Measurements from ENCODE around the gene IGF2R. TPM values are rescaled to one million over a fixed set of nuclear protein-coding genes. Genes with fewer than 3 reads are reported as not detected.

Gene IGF2R
- total RNA-seq, 1 experiment from 2014 or later: 51.2 TPM

DNA sequence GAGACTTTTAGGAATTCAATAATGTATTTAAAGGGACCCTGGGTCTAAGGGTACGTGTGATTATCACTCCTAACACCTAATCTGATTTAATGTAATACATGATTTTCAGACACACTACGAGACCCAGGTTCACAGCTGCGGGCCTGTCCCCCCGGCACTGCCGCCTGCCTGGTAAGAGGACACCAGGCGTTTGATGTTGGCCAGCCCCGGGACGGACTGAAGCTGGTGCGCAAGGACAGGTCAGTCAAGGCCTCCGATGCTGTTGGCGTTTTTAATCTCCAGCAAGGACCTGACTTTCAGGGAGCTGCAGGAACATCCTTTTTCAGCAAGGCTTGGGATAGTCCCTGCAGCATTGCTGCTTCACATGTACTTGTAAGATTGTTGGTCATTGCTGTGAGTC is 58.2 kb downstream of the IGF2R start:
- DNase-seq (ENCODE audit: low spot score): no peak

DNA sequence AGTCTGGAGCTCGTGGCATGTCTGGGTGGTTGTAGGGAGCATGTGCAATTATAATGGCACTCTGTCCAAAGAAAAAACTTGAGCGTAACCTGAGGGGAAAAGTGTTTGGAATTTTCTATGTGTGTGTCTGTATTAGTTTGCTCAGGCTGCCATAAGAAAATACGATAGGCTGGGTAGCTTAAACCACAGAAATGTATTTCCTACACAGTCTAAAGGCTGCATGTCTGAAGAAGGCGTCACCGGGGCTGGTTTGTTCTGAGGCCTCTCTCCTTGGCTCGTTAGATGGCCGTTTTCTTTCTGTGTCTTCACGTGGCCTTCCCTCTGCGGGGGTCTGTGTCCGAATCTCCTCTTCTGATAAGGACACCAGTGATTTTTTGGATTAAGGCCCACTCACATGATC is 59.0 kb downstream of the IGF2R start:
- DNase-seq (ENCODE audit: low spot score): no peak

DNA sequence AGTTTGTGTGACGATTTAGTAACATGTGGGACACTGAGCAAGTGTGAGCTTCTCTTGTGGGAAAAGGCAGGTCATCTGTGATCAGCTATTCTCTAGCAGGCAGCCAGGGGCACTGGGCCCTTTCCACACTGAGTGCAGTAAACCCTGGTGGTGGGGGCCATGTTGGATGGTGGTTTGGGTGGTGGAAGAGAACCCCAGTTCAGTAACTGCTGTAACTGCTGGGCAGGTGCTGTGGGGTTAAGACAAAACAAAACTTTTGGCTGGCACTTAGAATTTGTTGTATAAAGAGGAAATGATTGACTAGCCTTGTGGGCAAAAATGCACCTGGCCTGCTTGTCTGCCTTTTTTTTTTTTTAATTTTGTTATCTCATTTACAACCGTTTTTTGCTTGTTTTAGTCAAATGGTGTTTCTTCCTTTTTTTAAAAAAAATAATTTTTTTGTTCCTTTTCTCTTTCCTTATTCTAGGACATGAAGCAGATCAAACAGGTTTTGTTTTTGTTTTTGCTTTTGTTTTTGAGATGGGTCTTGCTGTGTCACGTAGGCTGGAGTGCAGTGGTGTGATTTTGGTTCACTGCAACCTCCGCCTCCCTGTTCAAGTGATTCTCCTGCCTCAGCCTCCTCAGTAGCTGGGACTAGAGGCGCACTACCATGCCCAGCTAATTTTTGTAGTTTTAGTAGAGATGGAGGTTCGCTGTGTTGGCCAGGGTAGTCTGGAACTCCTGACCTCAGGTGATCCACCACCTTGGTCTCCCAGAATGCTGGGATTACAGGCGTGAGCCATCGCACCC is 59.8 kb downstream of the IGF2R start:
- DNase-seq (ENCODE audit: low spot score): no peak

DNA sequence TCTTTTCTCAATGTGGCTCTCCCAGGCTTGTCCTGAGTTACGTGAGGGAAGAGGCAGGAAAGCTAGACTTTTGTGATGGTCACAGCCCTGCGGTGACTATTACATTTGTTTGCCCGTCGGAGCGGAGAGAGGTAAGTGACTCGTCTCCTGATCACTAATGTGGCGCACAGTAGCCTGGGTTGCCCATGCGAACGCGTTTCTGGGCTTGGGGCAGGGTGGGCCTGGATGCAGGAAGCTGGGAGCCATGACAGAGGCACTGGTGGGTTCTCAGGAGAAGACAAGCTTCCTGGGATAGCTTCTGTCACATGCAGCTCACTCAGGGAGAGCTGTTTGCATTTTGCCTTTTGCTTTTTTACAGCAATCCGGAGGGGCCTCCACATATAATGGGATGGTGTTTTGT is 60.6 kb downstream of the IGF2R start:
- DNase-seq (ENCODE audit: low spot score): no peak

DNA sequence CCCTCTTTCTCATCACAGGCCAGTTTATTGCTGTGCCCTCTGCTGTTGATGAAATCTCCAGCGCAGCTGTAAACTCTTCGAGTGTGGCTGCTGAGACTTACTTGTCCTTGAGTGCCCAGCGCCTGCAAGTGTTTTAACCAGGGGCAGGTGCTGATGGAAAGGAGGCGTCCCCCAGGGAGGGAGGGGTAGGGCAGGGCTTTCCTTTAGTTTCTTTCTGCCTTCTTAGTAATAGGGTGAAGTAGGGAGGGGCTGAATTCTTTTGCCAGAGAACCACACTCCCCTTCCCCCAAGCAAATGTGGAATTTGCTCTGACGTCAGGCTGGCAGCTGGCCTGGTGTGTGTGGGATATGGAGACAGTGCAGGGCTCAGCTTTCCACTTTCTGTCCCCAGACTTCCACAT is 61.2 kb downstream of the IGF2R start:
- peak; percentile 27 for DNase-seq (ENCODE audit: low spot score)

DNA sequence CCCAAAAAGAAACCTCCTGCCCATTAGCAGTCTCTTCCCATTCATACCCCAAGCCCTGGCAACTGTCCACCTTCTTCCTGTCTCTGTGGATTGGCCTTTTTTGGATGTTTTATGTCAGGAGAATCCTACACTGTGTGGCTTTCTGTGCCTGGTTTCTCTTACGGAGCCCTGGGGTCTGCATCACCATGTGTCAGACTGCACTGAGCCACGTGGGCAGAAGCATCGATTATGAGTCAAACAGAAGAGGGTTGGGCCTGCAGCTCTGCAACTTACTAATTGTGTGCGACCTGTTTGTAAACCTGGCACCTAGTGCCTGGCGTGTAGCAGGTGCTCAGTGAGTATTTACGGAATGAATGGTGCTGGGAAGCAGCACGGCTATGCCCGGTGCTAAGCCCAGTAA is 62.6 kb downstream of the IGF2R start:
- DNase-seq (ENCODE audit: low spot score): no peak

DNA sequence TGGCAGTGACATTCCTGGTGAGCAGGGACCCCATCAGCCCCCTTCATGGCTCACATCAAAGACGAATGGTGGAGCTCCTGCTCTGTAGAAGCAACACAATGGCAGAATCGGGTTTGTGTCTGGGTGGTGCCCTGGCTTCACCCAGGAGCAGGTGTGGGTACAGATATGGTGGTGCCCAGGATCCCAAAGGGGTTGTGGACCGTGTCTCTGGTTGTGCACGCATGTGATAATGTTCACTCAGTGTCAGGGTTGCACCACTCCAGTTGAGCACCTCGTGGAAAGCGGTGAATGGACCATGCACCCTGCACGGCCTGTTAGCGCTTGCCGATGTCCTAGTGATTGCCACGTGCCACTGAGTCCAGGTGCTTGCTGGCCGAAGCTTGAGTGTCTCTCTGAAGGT is 63.0 kb downstream of the IGF2R start:
- DNase-seq (ENCODE audit: low spot score): no peak

DNA sequence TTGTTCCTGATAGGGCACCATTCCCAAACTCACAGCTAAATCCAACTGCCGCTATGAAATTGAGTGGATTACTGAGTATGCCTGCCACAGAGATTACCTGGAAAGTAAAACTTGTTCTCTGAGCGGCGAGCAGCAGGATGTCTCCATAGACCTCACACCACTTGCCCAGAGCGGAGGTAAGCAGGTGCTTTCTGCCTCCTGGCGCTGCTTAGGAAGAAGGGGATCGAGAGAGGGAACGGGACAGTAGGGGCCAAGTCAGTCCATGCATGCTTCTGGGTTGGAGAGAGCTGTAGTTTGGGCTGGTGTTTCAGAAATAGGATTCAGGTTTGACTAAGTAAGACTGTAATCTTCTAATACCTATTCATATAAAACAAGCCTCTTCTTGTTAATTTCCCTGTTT is 63.7 kb downstream of the IGF2R start:
- DNase-seq (ENCODE audit: low spot score): no peak

DNA sequence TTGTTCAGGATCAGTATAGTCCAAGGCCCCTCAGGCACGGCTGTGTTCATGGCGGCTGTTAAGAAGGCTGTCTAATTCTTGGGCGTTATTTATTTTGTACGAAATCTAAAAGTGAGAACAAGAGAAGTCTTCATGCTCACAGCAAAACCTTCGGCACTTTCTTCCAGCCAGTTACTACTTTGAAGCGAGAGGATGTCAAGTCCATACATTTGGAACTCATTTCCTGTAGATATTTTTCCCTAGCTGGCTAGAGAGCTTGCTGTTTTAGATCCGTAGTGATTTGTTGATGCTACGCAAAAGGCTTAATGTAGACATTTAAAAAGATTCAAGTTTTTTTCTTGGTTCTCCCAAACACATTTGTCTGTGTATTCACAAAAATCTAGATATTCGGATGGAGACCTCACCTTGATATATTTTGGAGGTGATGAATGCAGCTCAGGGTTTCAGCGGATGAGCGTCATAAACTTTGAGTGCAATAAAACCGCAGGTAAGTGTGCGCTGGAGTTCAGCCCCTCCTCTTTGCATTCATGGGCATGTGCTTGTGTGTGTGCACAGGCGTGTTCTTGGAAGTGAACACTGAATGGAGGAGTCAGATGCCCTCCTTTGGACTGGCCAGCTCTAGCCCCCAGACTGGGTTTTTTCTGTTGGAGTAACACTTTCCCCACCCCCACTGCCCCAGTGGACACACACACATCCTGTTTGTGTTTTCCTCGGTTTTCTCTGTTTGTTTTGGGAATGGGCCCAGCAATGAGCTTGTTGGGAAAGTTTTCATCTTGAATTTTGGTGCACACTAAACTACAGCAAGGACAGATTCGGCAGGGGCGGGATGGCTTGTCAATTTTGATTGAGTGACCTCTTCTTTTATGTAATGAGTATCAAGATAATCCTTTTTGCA is 65.4 kb downstream of the IGF2R start:
- DNase-seq (ENCODE audit: low spot score): no peak

DNA sequence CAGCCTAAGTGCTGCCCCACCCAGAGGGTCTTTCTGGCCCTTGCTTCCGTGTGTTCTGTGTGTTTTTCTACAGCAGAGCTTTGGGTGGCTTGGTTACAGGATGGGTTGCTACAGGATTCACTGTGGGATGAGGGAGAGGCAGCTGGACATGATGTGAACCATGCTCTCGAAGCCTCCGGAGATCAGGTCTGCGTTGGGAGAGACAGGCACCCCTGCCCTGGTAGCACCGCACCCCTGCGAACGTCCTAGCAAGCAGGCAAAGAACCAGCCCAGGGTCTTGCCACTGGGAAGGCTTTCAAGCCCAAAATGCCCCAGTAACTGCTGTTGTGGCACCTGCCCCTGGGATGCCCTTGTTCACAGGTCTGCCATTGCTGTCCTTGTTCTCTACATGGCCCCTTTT is 66.4 kb downstream of the IGF2R start:
- DNase-seq (ENCODE audit: low spot score): no peak

DNA sequence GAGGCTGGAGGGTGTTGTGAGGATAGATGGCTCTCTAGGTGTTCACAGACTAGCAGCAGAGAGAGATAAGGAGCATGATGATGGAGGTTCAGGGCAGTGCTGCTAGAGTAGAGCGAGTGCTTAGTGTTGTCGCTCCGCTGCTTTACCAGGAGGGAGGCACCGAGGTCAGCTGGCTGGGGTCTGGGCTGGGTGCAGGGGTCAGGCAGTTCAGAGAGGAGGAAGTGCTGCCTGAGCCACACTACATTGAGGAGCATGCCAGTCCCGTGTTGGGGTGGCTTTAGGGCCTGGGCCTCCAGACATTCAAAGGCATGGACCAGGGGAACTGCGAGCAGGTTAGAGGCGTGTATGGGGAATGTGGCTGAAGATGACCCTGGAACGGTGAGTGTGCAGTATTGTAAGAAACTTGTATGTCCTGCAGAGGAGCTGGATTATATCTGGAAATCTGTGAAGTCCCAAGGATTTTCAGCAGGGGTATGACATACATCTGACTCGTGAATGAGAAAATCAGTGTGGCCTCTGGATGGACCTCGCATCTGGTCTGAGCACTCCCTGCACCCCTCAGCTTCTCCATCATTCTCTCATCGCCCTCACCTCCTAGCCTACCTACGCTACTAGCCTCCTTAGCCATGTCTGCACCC is 66.9 kb downstream of the IGF2R start:
- no peak for DNase-seq (ENCODE audit: low spot score)

DNA sequence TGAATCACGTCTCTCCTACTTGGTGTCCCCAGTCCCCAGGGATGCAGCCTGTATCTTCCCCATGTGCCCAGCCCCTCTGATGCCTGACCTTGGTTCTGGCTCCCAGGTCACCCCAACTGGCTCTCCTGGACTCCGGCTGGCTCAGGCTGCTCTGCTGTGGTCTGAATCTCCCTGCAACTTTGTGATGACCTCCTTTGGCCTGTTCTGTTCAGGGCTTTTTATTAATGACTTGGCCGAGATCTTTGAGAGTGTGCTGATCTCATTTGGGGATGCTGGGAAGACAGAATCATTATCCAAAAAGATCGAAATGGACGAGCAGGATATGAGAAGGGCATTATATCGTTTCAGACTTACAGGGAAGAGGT is 67.4 kb downstream of the IGF2R start:
- DNase-seq (ENCODE audit: low spot score): no peak

DNA sequence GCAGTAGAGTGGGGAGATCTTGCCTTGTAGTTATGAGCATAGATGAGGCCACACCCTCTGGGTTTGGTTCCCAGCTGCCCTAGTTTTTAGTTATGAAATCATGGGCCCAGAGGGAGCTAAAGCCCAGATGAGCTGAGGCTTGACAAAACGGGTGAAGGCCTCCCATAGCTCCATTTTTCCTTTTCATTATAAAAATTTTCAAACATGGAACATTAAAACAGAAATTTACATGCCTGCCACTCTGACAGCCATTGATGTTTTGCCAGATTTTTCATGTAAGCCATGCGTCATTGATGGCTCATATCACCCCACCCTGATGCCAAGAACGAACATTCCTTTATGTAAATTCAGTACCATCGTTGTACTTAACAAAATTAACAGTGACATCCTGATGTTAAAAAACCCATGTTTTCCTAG is 67.9 kb downstream of the IGF2R start:
- DNase-seq (ENCODE audit: low spot score): no peak

DNA sequence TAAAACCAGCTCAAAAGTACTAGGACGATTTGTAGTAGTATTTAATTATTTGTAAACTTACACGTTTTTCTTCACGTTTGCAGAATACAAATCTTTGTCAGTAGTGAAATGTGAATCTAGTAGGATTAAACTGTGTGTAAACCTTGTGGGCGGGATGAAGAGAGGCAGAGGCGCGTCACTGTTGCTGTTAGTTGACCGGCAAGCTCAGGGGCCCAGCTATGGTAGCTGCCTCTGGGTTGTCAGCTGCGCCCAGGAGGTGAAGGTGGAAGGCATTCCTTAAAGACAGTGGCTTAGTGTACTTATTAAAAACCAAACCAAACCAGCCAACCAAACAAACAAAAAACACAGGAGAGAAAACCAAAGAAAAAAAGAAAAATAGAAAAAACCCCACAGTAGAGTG is 69.6 kb downstream of the IGF2R start:
- DNase-seq (ENCODE audit: low spot score): no peak

DNA sequence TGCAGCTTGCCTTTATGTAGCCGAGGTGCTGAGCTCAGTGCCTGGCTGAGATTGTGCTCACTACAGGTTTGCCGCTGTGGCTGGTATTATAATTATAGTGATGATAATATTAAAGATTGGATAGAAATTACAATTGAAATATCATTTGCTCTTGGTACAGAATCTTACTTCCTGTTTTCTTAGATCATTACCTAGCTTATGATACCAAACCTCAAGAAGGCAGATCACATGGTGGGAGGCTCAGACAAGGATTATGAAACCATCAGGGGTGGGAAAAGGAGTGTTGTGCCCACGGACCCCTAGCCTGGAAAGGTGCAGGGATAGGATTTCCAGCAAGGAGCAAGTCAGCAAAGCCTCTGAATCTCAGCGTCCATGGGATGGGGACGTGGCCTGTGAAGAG is 70.6 kb downstream of the IGF2R start:
- no peak for DNase-seq (ENCODE audit: low spot score)

DNA sequence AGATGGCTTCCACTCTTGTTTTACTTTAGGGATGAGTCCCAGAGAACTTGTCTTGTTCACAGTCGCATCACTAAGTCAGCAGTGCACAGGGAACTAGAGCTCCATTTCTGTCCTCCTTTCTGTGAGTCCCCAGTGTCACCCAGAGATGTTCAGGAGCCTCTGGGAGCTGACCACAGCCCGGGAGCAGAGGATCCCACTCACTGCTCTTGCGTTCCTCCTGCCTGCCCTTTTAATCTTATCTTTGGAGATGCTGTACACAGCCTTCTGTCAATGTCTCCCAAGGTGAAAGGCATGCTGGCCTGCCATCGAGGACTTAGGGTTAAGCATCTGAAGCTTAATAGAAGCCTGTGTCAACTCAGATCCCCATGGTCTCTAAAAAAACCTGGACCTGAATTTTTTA is 71.2 kb downstream of the IGF2R start:
- DNase-seq (ENCODE audit: low spot score): no peak

DNA sequence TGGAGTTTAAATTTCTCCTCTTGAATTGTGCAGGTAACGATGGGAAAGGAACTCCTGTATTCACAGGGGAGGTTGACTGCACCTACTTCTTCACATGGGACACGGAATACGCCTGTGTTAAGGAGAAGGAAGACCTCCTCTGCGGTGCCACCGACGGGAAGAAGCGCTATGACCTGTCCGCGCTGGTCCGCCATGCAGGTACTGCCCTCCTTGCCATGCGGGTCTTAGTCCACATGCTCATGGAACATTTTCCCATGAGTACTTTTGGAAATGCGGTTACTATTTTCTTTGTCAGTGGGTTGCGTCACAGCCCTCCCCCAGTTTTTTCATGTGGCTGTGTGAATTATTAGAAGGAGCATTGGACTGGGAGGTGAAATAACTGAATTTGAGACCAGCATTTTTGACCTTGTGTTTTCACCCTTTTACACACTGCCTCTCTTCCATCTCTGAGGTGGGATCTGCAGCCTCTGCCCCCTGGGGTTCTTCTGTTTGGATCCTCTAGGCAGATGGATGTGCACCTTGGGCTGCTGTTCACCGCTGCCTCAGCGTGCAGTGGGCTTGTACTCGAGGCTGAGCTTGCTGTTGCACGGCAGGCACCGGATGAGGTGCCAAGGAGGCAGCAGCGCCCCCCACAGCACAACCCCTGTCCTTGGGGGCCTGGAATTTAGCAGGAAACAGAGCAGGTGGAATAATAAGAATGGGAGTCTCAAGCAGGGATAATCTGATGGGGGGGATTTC is 71.8 kb downstream of the IGF2R start:
- no peak for DNase-seq (ENCODE audit: low spot score)

DNA sequence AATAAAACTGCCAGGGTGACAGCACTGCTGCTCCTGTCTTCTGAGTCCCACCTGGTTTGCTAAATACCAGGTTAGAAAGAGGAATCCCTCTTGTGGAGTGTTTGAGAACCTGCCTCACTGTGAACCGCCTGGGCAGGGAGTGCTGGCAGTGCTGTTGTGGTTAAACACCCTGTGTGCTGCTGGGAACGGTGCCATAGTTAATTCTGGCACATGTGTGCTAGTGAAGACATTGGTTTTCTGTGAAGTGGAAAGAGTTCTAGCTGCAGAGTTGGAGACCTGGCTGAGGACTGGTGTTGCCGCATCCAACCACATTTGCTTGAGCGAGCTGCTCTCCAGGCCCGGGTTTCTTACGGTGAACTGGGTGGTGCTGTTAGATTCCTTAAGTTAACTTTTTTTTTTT is 72.7 kb downstream of the IGF2R start:
- no peak for DNase-seq (ENCODE audit: low spot score)

DNA sequence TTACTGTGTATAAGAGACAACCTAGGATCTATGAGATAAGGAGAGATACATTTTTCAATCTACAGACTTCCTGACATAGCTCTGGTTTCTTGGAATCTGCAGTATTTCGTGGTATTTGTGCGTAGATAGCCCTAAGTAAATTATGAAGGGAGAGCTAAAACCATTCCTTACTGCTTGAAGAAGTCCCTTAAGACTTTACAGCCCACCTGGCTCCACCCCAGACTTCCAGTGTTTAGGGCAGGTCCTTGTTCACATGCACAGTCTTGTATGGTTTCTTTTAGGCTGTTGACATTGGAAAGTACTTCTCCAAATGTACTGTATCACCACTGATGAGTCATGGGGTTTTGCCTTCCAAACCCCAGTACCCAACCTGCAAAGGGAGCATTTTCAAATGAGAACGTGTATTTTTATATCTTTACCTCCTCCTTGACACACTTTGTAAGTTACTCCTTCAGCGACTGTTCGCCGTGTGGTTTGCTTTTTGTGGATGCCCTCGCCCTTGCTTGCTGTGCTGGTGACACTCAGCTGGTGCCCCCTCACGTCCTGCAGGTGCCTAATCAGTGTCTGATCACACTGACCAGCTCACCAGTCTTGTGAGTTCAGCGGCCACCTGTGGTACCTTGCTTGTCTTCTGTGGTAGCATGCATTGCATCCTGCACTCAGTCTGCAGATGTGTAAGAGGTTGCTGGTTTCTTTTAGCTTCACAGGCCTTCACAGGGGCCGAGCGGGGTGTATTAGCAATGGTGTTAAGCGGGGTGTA is 73.3 kb downstream of the IGF2R start:
- no peak for DNase-seq (ENCODE audit: low spot score)

DNA sequence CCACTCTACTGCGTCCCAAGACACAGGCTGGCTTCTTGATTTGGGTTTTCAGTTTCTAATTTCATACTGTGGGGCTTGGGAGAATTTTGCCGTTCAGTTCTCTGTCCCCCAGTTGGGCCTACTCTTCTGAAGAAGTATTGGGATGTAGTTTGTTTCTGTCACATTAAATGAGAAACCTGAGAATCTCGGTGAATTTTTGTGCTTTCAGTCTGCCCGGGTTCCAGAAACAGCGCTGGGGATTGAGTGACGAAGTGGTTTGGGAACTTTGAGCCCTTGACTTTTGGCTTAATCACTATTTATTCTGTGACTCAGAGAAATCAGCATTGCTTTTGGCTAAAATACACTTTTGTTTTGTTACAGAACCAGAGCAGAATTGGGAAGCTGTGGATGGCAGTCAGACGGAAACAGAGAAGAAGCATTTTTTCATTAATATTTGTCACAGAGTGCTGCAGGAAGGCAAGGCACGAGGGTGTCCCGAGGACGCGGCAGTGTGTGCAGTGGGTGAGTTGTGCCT is 74.0 kb downstream of the IGF2R start:
- no peak for DNase-seq (ENCODE audit: low spot score)

DNA sequence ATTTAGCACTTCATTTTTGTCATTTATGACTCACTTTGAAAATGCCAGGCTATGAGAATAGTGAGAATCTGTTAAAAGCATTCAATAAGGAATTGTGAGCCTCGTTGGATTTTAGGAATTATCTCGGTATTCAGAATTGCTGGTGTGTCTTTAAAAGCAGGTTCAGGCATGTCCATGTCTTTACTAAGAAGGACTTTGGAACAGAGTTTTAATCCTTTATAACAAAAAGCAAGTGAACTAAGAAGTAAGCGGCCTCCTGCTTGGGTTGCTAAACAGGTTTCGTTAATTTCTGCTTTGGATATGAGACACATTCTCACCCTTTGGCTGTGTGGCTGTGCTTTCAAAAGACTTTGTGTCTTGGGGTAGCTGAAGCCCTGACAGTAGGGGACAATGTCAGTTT is 74.9 kb downstream of the IGF2R start:
- DNase-seq (ENCODE audit: low spot score): no peak

Data from HT-29 (cell line).